K562 (cell line): Measurements from ENCODE around the gene HEXIM1. TPM values are rescaled to one million over a fixed set of nuclear protein-coding genes. Genes with fewer than 3 reads are reported as not detected.

Source experiments
- ARID2 ChIP-seq: fragments of 450-650 bp; IDR thresholded peaks from 2 replicates; pipeline ENCODE4 v1.6.1; 2017; ENCODE audit warnings: antibody characterized with exemption, mild to moderate bottlenecking
- GATAD2B ChIP-seq: fragments of 450-650 bp; IDR thresholded peaks from 2 replicates; pipeline ENCODE4 v1.6.1; 2017; ENCODE audit warnings: mild to moderate bottlenecking, borderline replicate concordance
- JUNB ChIP-seq: fragments of 450-650 bp; formaldehyde crosslinking; conservative IDR thresholded peaks from 2 replicates; pipeline ENCODE4 v1.4.0; 2020; ENCODE audit warnings: mild to moderate bottlenecking
- MTA1 ChIP-seq: fragments of 450-650 bp; IDR thresholded peaks from 2 replicates; pipeline ENCODE4 v1.6.1; 2017; ENCODE audit warnings: borderline replicate concordance
- MYC ChIP-seq, 2 experiments: fragments of 250-450 bp in 1 of 2; sonication (Bioruptor Pico) in 1 of 2; IDR thresholded peaks; 2 replicates each; pipeline versions ENCODE4 v1.5.1 to v1.6.1; 2012 to 2021; ENCODE audit warnings: low read depth in 2 of 2, borderline replicate concordance in 1 of 2, improper control_type of control experiment in 1 of 2, low read length in 1 of 2, mild to moderate bottlenecking in 1 of 2, moderate library complexity in 1 of 2
- XRCC5 ChIP-seq: fragments of 200-400 bp; formaldehyde crosslinking; IDR thresholded peaks from 2 replicates; pipeline ENCODE4 v1.6.1; 2017; ENCODE audit warnings: low read depth, mild to moderate bottlenecking, low read length
- ZBTB7A ChIP-seq: IDR thresholded peaks from 2 replicates; pipeline ENCODE4 v1.6.1; 2011; ENCODE audit warnings: low read depth, mild to moderate bottlenecking, low read length, moderate library complexity, borderline replicate concordance; ENCODE audit not compliant: control insufficient read depth
- ZEB2 ChIP-seq: fragments of 450-650 bp; IDR thresholded peaks from 2 replicates; pipeline ENCODE4 v1.6.1; 2016
- ZNF184 ChIP-seq: sonication (generic); formaldehyde crosslinking; IDR thresholded peaks from 2 replicates; pipeline ENCODE4 v1.5.0; 2020; ENCODE audit warnings: missing genetic modification reagents
- ZNF224 ChIP-seq: sonication (generic); formaldehyde crosslinking; IDR thresholded peaks from 2 replicates; pipeline ENCODE4 v1.8.0; 2022; ENCODE audit warnings: mild to moderate bottlenecking, missing genetic modification reagents
- ZNF77 ChIP-seq: fragments of 250-450 bp; sonication (Bioruptor Pico); IDR thresholded peaks from 2 replicates; pipeline ENCODE4 v1.5.0; 2020
- polyA plus RNA-seq, 8 experiments: library from polyadenylated mRNA; depleted of rRNA in 4 of 8; stranded (reverse) in 5 of 8; unstranded in 3 of 8; fragments of >200 nt; fragmentation: Nextera tagmentation in 2 of 8; fragmentation: Illumina TruSeq in 1 of 8; extraction: Ambion mirVana in 2 of 8; extraction: Trizol in 1 of 8; gene quantifications; 2 replicates each; pipeline versions ENCODE4 v1.2.1 to v1.2.3, GENCODE V29; 2011 to 2014; ENCODE audit warnings: inconsistent platforms in 1 of 8, missing spikeins in 1 of 8
- total RNA-seq, 7 experiments: library from RNA; depleted of rRNA in 6 of 7; stranded (reverse); fragments of >200 nt in 6 of 7; fragmentation: Illumina TruSeq in 2 of 7; extraction: Trizol in 2 of 7; gene quantifications; 2 replicates each; pipeline versions ENCODE4 v1.2.1 to v1.2.3, GENCODE V29; 2011 to 2021; ENCODE audit warnings: low replicate concordance in 1 of 7
- TF ChIP-seq, protein P1 (sequence below): fragments of 450-650 bp; formaldehyde crosslinking; IDR thresholded peaks from 2 replicates; pipeline ENCODE4 v1.4.0; 2020; ENCODE audit warnings: mild to moderate bottlenecking, moderate library complexity
- TF ChIP-seq, protein P2 (sequence below): fragments of 450-650 bp; IDR thresholded peaks from 2 replicates; pipeline ENCODE4 v1.6.1; 2016; ENCODE audit warnings: missing biosample characterization, missing genetic modification characterization
- TF ChIP-seq, protein P3 (sequence below): fragments of 250-450 bp; sonication (Bioruptor Pico); IDR thresholded peaks from 2 replicates; pipeline ENCODE4 v1.5.1; 2021; ENCODE audit warnings: mild to moderate bottlenecking
- TF ChIP-seq, protein P4 (sequence below): fragments of 250-450 bp; sonication (Bioruptor Pico); IDR thresholded peaks from 2 replicates; pipeline ENCODE4 v1.6.1; 2021; ENCODE audit warnings: mild to moderate bottlenecking
- TF ChIP-seq, protein P5 (sequence below): fragments of 250-450 bp; sonication (Bioruptor Pico); IDR thresholded peaks from 2 replicates; pipeline ENCODE4 v1.4.0; 2020; ENCODE audit warnings: mild to moderate bottlenecking, moderate library complexity, borderline replicate concordance
- TF ChIP-seq, protein P6 (sequence below), 2 experiments: fragments of 450-650 bp; conservative IDR thresholded peaks; 2 replicates each; pipeline ENCODE4 v1.6.1; 2017; ENCODE audit warnings: mild to moderate bottlenecking in 2 of 2, moderate library complexity in 2 of 2

Gene HEXIM1
- total and polyA plus RNA-seq, 9 of the 15 experiments (the other 6 are each of a cell fraction or from before 2014, with no cell fraction given) = 1.4 to 28.3 (median 9.1) TPM

DNA sequence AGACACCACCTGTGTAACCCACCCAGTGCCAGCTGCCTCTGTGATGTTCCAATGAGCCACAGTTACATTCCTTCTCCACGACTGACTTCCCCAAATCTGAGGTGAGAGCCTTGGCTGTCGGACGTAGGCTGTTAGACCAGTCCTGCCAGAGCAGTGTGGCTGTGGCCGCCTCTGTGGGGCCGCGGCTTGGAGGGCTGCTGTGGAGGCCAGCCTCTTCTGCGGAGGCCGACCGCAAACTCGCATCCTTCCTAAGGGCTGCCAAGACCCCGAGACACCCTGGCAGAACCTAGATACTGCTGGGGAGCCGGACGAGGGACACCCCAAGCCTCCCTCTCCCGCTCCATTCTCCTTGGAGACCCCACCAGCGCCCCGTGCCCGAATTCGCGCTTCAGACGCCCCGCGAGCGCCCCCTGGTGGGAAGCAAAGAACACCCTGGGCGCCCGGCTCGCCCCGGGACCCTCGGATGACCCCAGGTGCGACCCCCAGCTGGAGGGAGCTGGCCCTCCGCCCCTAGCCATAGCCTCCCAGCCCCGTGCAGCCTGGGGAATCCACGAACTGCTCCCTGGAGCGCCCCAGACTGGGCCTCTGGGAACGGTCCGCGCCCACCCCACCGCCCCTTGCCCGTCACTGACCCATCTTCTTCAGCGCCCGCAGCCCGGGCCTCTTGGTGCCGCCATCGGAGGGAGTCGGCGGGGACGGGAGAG, 16.5 kb upstream of the HEXIM1 start (continued):
- TF ChIP-seq, protein P1, sequence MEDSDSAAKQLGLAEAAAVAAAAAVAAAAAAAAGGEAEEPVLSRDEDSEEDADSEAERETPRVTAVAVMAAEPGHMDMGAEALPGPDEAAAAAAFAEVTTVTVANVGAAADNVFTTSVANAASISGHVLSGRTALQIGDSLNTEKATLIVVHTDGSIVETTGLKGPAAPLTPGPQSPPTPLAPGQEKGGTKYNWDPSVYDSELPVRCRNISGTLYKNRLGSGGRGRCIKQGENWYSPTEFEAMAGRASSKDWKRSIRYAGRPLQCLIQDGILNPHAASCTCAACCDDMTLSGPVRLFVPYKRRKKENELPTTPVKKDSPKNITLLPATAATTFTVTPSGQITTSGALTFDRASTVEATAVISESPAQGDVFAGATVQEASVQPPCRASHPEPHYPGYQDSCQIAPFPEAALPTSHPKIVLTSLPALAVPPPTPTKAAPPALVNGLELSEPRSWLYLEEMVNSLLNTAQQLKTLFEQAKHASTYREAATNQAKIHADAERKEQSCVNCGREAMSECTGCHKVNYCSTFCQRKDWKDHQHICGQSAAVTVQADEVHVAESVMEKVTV = peak; percentile 32; the same call in 1 of the 2 replicates
- TF ChIP-seq, protein P2, sequence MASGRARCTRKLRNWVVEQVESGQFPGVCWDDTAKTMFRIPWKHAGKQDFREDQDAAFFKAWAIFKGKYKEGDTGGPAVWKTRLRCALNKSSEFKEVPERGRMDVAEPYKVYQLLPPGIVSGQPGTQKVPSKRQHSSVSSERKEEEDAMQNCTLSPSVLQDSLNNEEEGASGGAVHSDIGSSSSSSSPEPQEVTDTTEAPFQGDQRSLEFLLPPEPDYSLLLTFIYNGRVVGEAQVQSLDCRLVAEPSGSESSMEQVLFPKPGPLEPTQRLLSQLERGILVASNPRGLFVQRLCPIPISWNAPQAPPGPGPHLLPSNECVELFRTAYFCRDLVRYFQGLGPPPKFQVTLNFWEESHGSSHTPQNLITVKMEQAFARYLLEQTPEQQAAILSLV (tag) = no peak
- TF ChIP-seq ZBTB7A = peak; percentile 100
- TF ChIP-seq, protein P3, sequence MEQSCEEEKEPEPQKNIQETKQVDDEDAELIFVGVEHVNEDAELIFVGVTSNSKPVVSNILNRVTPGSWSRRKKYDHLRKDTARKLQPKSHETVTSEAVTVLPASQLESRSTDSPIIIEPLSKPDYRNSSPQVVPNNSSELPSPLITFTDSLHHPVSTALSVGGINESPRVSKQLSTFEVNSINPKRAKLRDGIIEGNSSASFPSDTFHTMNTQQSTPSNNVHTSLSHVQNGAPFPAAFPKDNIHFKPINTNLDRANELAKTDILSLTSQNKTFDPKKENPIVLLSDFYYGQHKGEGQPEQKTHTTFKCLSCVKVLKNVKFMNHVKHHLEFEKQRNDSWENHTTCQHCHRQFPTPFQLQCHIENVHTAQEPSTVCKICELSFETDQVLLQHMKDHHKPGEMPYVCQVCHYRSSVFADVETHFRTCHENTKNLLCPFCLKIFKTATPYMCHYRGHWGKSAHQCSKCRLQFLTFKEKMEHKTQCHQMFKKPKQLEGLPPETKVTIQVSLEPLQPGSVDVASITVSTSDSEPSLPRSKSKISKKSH (CRISPR knock-in tag) = no peak
- 0 out of 2 replicates have a peak, but pooled peaks have one; percentile 47 for TF ChIP-seq ARID2
- TF ChIP-seq ZEB2 = no peak
- TF ChIP-seq, protein P4, sequence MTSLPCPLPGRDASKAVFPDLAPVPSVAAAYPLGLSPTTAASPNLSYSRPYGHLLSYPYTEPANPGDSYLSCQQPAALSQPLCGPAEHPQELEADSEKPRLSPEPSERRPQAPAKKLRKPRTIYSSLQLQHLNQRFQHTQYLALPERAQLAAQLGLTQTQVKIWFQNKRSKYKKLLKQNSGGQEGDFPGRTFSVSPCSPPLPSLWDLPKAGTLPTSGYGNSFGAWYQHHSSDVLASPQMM = no peak
- peak; percentile 71; the same call in 1 of the 2 replicates for TF ChIP-seq GATAD2B
- peak; percentile 24; the same call in 1 of the 2 replicates for TF ChIP-seq MTA1
- no peak for TF ChIP-seq ZNF77
- TF ChIP-seq, protein P5, sequence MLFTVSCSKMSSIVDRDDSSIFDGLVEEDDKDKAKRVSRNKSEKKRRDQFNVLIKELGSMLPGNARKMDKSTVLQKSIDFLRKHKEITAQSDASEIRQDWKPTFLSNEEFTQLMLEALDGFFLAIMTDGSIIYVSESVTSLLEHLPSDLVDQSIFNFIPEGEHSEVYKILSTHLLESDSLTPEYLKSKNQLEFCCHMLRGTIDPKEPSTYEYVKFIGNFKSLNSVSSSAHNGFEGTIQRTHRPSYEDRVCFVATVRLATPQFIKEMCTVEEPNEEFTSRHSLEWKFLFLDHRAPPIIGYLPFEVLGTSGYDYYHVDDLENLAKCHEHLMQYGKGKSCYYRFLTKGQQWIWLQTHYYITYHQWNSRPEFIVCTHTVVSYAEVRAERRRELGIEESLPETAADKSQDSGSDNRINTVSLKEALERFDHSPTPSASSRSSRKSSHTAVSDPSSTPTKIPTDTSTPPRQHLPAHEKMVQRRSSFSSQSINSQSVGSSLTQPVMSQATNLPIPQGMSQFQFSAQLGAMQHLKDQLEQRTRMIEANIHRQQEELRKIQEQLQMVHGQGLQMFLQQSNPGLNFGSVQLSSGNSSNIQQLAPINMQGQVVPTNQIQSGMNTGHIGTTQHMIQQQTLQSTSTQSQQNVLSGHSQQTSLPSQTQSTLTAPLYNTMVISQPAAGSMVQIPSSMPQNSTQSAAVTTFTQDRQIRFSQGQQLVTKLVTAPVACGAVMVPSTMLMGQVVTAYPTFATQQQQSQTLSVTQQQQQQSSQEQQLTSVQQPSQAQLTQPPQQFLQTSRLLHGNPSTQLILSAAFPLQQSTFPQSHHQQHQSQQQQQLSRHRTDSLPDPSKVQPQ = no peak
- no peak for TF ChIP-seq XRCC5
- no peak for TF ChIP-seq ZNF184
- TF ChIP-seq JUNB (CRISPR knock-in tag) = 0 out of 2 replicates have a peak, but pooled peaks have one; percentile 47
- no peak for TF ChIP-seq MYC (IDR thresholded peaks at IDR 0.05; ENCODE audit: low read depth, low read length)
- TF ChIP-seq MYC (CRISPR knock-in tag; IDR thresholded peaks at IDR 0.05; ENCODE audit: borderline replicate concordance, low read depth) = peak; percentile 66; the same call in 1 of the 2 replicates
- TF ChIP-seq, protein P6, sequence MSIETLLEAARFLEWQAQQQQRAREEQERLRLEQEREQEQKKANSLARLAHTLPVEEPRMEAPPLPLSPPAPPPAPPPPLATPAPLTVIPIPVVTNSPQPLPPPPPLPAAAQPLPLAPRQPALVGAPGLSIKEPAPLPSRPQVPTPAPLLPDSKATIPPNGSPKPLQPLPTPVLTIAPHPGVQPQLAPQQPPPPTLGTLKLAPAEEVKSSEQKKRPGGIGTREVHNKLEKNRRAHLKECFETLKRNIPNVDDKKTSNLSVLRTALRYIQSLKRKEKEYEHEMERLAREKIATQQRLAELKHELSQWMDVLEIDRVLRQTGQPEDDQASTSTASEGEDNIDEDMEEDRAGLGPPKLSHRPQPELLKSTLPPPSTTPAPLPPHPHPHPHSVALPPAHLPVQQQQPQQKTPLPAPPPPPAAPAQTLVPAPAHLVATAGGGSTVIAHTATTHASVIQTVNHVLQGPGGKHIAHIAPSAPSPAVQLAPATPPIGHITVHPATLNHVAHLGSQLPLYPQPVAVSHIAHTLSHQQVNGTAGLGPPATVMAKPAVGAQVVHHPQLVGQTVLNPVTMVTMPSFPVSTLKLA (conservative IDR thresholded peaks at IDR 0.05) = 0 out of 4 replicates have a peak, but pooled peaks of 1 of the 2 experiments have one; percentile 28
- no peak for TF ChIP-seq ZNF224 (CRISPR knock-in tag)
